Endometrium (tissue), 2 donors: ENCODE data around the gene PATJ.
"Not testable (repeated sequence)": the region's sequence is repeated elsewhere in the genome, so short reads cannot be mapped to it uniquely, and the experiment has no call there.

Experiments used
- FAIRE-seq: peaks from 2 replicates; lab custom pipeline; 2012; peaks lifted over from hg19 to GRCh38; lab: Jason Lieb, UNC
- donor health status: control.
- donor health status: control.

The PATJ gene, protein sequence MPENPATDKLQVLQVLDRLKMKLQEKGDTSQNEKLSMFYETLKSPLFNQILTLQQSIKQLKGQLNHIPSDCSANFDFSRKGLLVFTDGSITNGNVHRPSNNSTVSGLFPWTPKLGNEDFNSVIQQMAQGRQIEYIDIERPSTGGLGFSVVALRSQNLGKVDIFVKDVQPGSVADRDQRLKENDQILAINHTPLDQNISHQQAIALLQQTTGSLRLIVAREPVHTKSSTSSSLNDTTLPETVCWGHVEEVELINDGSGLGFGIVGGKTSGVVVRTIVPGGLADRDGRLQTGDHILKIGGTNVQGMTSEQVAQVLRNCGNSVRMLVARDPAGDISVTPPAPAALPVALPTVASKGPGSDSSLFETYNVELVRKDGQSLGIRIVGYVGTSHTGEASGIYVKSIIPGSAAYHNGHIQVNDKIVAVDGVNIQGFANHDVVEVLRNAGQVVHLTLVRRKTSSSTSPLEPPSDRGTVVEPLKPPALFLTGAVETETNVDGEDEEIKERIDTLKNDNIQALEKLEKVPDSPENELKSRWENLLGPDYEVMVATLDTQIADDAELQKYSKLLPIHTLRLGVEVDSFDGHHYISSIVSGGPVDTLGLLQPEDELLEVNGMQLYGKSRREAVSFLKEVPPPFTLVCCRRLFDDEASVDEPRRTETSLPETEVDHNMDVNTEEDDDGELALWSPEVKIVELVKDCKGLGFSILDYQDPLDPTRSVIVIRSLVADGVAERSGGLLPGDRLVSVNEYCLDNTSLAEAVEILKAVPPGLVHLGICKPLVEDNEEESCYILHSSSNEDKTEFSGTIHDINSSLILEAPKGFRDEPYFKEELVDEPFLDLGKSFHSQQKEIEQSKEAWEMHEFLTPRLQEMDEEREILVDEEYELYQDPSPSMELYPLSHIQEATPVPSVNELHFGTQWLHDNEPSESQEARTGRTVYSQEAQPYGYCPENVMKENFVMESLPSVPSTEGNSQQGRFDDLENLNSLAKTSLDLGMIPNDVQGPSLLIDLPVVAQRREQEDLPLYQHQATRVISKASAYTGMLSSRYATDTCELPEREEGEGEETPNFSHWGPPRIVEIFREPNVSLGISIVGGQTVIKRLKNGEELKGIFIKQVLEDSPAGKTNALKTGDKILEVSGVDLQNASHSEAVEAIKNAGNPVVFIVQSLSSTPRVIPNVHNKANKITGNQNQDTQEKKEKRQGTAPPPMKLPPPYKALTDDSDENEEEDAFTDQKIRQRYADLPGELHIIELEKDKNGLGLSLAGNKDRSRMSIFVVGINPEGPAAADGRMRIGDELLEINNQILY (N-terminal part only)

DNA sequence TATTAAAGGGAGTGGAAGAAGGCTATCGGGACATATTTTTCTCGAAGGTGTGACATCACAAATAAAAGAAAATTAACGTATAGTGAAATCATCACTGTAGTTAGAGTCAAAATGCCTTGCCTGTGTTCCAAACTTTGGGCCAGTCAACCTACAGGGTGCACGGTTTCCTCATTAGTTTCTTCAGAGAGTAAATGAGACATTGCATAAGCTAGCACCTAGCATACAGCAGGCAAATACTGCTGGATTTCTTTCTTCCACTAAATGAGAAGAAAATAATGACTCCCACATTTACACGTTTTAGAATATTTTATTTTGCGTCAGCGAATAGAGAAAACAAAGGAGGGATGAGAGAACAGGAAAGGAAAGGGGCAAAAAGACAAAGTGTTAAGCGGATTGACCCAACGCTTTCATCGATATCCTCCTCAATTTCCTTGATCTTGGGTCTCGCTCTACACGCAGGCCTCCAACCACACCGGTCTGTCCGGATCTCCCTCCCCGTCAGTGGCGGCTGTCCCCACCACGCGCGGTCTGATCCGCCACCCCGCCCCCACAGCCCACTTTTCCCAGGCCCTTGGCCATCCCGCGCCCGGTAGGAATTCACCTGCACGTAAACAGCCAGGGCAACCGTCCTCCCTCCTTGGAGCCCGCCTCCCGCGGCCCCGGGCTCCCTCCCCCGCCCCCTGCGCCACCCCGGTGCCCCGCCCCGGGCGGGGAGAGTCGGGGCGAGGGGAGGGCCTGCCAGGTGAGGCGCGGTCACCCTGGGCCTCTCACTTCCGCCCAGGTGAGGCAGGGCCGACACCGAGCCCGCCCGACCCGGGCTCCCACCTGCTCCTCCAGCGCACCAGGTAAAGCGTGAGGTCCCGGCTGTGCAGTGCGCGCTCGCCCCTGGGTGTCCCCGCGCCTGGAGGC, at the start of gene PATJ:
Gene PATJ (plus strand): TSS at position 770 of the 909 bp plus-strand sequence. CDS start 20,413 bp downstream, outside the sequence.
- no peak for FAIRE-seq

DNA sequence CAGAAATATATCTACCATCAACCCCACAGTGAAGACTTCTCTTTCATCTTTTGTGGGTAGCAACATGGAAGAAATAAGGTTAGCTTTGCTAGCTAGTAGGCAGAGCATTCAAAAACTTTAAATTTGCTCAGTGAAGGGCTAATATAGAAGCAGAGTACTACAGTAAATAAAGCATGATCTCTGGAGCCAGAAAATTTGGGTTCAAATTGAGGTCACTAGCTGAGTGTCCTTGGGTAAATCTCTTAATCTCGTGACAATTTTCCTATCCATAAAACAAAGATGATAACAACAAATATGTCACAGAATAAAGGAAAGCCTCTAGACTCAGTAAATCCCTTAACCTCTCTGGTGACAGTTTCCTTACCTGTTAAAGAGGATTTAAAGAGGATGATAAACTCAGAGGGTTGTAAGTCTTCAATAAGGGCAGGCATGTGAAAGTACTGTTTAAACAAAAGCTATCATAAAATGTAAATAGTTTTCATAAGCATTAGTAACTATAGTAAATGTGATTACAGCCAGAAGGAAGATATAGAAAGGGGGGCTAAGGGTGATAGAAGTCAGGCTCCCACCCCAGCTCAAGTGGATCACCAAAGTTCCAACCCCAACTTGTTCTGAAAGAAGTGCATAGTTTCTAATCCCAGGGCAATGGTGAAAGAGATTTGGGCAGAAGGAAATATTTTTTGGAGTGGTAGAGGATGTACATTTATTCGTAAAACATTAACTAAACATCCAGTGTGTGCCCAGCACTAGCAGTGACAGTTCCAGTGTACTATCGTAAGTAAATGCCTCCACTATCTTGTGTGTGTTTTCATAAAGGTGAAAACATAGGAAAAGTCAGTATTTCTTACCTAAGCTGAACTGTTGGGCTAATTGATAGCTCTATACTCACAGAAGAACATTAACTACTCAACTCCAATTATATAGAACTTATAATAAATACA, 42.1 kb upstream of the PATJ start:
- FAIRE-seq, result no peak

DNA sequence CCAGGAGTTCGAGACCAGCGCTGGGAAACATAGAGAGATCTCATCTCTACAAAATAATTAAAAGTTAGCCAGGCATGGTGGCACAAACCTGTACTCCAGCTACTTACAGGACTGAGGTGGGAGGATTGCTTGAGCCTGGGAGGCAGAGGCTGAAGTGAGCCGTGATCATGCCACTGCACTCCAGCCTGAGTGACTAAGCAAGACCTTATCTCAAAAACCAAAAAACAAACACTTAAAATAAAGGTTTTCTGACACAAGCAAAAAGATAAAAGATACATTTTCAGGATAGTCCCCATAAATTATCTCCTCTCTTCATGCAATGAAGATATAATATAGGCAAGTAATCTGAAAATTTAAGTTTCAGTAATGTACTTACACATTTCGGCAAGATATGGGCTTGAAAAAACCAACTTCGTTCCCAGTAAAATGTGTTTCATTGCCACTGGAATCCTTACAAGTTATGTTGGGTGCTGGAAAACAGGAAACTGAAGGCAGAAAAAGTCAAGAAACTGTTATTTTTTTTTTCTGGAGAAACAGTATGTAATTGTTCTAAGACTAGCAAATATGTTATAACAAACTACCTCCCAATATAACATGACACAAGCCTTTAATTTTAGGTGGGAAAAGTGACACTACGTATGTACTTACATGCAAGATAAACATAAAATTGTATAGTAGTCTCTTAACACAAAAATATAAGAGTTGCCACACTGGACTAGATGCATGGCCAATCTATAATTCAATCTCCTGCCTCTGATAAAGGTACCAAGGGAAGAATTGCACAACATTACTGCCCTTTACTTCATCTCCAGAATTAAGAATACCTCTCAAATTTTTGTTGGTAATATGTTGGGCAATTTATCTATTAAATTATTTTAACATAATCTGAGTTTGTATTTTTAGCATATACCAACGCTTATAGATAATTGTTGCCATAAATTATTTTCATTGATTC, 33.0 kb upstream of the PATJ start:
- no peak for FAIRE-seq

DNA sequence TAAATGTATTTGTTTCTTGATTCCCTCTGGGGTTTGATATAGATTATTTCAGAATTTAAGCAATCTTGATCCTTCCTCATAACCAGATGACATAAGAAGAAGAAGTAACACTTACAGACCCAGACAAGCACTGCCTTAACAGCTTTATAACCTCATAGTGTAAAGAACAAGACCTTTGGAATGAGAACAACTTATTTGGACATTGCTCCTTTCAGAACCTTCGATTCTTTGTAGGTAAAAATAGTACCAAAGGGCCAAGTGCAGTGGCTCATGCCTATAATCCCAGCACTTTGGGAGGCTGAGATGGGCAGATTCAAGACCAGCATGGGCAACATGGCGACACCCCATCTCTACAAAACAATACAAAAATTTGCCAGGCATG, 32.4 kb upstream of the PATJ start:
- FAIRE-seq, result no peak

DNA sequence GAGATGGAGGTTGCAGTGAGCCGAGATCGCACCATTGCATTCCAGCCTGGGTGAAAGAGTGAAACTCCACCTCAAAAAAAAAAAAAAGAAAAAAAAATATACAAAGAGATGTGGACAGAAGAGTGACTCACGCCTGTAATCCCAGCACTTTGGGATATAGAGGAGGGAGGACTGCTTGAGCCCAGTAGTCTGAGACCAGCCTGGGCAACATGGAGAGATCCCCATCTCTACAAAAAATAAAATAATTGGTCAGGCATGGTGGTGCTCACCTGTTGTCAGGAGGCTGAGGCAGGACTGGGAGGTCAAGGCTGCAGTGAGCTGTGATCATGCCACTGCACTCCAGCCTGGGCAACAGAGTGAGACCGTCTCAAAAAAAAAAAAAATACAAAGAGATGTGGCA, 31.0 kb upstream of the PATJ start:
- FAIRE-seq, result not testable (repeated sequence)

DNA sequence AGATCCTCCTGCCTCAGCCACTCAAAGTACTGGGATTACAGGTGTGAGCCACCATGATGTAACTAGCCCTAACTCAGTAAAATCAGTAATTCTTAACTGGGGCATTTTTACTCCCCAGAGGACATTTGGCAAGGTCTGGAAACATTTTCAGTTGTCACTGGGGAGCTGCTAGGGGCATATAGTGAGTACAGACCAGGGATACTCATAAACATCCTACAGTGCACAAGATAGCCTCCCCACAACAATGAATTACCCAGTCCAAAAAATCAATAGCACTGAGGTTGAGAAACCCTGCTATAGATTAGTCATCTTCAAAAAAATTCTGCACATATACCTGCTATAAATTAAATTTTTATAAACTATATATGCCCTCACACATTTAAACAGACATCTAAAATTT, 30.3 kb upstream of the PATJ start:
- FAIRE-seq, result no peak

DNA sequence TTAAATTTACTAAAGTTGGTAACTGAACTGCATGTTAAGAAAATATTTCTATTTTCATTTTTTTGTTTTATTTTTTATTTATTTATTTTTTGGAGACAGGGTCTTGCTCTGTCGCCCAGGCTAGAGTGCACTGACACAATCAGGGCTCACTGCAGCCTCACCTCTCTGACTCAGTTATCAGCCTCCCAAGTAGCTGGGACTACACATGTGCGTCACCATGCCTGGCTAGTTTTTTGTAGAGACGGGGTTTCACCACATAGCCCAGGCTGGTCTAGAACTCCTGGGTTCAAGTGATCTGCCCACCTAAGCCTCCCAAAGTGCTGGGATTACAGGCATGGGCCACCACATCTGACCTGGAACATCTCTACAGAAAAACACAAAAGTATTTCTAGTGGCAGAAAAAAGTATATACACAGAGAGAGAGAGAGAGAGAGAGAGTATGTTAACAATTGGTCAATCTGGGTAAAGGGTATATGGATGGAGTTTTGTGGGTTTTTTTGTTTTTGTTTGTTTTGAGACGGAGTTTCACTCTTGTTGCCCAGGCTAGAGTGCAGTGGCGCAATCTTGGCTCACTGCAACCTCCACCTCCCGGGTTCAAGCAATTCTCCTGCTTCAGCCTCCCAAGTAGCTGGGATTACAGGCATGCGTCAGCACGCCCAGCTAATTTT, 23.1 kb upstream of the PATJ start:
- FAIRE-seq, result not testable (repeated sequence)

DNA sequence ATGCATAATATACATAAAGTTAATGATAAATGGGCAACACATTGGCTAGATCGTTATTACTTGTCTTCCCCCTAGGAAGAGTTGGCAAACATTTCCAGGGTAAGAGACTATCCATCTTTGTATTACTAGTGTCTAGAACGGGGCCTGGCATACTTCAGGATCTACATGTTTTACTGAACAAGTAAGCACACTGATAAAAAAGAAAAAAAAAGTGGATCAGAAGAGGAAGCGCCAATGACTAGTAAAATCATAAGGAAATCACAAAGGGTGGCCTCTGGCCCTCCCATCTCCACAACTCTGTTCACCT, 17.8 kb upstream of the PATJ start:
- FAIRE-seq, result no peak

DNA sequence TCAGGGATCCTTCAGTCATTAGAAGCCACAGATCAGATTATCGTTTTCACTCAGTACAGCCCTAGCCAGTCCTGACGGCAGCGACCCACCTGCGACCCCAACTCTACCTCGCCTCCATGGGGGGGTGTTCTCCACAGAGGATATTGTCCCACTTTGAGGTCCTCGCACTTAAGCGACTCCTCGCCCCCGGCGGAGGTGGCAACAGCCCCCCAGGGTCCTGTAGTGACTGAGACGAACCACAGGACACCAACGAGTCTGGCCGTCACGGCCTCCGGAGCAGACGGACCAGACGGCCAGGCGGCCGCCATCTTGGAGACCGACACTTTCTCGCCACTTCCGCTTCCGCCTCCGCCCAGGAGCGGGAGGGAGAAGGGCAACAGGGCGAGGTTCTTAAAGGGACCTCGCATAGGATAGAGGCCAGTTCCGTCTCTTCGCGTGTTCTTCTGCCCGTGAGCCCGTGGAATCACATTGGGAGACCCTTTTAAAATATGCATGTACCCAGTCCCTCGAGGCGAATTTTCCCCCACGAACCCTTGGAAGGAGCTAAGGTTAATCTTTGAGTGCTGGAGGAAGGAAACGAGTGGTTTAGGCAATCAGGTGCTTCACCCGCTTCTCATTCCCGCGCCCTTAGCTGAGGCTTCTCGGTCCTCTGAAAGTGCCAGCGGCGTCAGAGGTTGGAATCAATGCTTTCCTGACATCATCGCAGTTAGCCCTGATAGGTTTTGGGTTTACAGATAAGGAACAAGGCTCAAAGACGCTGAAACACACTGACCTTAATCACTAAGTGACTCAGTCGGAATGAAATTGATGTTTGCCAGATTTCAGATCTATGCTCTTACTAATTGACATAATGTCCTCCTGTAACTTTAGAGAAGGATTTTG, 17.2 kb upstream of the PATJ start, which contains the start of gene TM2D1:
Gene TM2D1 (minus strand): TSS at position 329 of the 882 bp plus-strand sequence. CDS start 21 bp downstream, at position 308.
- no peak for FAIRE-seq

DNA sequence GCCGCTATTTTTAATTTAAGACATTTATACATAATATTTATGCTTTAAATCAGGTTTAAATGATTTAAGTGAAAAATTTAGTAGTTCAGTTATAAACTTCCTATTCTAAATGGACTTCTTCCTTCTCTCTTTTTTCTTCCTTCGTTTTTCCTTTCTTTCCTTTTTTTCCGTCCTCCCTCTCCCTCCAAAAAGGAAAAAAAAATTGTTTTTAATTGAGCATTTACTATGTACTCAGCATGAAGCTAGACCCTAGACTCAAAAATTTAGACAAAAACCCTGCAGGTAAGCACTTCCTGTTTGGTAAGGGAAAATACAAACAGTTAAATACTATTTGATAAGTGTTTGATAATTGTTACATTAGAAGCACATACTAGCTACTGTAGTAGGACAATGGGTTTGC, 14.7 kb upstream of the PATJ start:
- FAIRE-seq, result no peak

DNA sequence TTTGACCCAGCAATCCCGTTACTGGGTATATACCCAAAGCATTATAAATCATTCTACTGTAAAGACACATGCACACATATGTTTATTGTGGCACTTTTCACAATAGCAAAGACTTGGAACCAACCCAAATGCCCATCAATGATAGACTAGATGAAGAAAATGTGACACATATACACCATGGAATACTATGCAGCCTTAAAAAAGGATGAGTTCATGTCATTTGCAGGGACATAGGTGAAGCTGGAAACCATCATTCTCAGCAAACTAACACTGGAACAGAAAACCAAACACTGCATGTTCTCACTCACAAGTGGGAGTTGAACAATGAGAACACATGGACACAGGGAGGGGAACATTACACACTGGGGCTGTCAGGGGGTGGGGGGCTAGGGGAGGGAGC, 11.6 kb upstream of the PATJ start:
- FAIRE-seq, result not testable (repeated sequence)

DNA sequence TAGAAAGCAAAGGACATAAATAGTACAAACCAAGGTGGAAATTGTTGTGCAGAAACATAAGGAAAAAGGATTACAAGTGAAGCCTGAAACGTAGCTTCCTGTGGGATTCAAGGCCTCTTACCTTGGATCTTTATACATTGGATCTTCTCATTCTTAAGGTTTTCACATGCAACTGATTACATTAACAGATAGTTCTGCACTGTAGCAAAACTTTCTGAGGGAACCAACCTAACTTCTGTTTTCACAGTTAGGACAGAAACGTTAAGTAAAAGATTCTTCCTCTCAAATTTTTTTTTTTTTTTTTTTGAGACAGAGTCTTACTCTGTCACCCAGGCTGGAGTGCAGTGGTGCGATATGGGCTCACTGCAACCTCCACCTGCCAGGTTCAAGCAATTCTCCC, 9.6 kb upstream of the PATJ start:
- no peak for FAIRE-seq

DNA sequence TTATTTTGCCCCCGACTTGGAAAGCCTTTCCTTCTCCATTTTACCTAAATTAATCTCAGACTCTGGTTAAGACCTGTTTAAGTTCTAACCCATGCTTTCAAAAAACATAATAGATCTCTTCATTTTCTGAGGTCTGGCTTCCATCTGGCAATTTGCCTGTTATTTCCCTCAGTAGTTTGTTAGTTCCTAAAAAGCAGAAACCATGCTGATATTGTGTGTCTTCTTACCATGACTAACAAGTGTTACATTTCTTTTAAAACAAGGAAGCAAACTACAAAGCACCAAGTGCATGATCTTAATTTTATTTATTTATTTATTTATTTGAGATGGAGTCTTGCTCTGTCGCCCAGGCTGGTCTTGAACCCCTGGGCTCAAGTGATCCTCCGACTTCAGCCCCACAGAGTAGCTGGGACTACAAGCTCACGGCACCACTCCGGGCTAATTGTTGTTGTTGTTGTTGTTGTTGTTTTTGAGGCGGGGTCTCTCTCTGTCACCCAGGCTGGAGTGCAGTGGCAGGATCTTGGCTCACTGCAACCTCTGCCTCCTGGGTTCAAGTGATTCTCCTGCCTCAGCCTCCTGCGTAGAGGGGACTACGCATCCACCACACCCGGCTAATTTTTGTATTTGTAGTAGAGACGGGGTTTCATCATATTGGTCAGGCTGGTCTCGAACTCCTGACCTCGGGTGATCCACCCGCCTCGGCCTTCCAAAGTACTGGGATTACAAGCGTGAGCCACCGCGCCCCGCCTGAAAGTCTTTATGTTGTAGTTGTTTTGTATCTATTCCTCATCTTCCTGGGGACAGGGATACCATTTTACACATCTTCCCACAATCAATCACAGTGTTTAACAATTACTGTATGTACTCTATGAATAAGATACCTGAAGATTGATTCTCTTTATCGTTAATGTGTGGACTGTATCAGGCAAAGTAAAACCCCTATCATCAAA, 1.3 kb upstream of the PATJ start:
- FAIRE-seq, result no peak

DNA sequence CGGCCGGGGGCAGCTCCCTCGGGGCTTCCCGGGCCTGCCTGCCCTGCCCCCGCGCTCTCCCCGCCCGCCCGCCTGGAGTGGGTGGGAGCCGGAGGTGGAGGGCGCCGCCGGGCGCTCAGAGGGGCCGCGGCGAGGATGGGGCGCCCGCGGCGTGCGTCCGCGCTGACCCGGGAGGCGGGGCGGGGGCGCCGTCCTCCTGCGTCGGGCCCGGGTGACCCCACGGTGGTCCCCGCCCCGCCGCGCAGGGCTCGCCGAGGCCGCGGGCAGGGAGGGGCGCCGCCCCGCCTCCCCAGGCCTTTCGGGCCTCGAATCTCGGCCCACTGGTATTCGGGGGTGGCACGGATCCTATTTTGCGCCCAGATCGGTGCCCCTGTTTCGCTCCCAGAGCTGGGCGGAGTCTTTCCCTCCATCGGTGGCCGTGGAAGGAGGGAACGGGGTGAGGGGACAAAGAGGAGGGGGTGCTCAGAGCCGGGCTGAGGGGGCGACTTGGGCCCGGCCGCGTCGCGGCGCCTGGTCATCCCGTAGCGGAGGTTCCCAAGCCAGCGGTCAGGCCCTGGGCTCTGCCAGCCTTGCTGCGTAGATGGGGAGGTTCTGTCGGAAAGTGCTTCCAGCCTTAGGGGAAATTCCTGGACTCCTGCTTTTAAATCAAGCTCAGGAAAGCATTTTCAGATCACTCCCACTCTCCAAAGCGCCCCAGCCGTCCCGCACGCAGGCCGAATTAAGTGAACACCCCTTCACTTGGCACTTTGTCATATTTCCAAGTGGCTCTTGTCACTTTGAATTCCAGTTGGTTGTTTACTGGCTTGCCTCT, 545 bp downstream of the PATJ start:
- no peak for FAIRE-seq

DNA sequence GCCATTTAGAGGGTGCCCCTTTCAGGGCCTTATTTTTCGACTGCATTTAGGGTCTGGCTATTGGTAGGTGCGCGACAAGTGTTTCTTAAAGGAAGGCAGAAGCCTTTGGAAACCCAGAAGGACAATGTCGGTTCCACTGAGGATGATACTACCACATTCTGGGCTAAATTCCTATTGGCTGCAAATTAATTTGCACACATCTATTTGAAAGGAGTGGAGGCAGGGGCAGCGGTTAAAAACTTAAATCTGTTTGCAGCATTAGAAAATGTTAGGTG, 1.1 kb downstream of the PATJ start:
- no peak for FAIRE-seq
